ENCODE measurements around the gene CTR9. TPM values are rescaled to one million over a fixed set of nuclear protein-coding genes. Genes with fewer than 3 reads are reported as not detected.

The CTR9 gene
- total and polyA plus RNA-seq, 2 of the 13 experiments (the other 11 are each of a cell fraction or from before 2014, with no cell fraction given), result 6.6 to 22.1 TPM

DNA sequence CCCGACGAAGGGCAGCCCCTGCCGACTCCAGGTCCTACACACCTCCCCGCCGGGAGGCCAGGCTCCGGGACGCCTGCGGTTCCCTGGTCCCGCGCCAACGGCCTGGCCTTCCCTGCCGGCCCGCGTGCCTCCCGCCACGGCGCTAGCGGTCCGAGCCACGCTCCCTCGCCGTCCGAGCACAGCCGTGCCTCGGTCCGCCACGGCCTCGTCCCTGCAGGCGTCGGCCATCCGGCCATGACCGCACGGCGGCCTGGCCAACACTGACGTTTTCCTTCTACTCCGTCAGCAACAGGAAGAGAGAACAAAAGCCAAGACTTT lies 57.1 kb downstream of the CTR9 start (continued):
- TF ChIP-seq KDM5A (IDR thresholded peaks at IDR 0.05; ENCODE audit: borderline replicate concordance, low read length), result peak; percentile 89
- TF ChIP-seq, protein P1, sequence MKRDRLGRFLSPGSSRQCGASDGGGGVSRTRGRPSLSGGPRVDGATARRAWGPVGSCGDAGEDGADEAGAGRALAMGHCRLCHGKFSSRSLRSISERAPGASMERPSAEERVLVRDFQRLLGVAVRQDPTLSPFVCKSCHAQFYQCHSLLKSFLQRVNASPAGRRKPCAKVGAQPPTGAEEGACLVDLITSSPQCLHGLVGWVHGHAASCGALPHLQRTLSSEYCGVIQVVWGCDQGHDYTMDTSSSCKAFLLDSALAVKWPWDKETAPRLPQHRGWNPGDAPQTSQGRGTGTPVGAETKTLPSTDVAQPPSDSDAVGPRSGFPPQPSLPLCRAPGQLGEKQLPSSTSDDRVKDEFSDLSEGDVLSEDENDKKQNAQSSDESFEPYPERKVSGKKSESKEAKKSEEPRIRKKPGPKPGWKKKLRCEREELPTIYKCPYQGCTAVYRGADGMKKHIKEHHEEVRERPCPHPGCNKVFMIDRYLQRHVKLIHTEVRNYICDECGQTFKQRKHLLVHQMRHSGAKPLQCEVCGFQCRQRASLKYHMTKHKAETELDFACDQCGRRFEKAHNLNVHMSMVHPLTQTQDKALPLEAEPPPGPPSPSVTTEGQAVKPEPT (CRISPR knock-in tag; IDR thresholded peaks at IDR 0.05; ENCODE audit: low read depth), result no peak
- peak; percentile 99 for TF ChIP-seq AGO2 (optimal IDR thresholded peaks at IDR 0.05; ENCODE audit: low read depth, low read length)
- no peak for TF ChIP-seq KLF12 (CRISPR knock-in tag; IDR thresholded peaks at IDR 0.05; ENCODE audit: borderline replicate concordance)
- no peak for TF ChIP-seq MEF2D (CRISPR knock-in tag; IDR thresholded peaks at IDR 0.05)
- TF ChIP-seq, protein P2, sequence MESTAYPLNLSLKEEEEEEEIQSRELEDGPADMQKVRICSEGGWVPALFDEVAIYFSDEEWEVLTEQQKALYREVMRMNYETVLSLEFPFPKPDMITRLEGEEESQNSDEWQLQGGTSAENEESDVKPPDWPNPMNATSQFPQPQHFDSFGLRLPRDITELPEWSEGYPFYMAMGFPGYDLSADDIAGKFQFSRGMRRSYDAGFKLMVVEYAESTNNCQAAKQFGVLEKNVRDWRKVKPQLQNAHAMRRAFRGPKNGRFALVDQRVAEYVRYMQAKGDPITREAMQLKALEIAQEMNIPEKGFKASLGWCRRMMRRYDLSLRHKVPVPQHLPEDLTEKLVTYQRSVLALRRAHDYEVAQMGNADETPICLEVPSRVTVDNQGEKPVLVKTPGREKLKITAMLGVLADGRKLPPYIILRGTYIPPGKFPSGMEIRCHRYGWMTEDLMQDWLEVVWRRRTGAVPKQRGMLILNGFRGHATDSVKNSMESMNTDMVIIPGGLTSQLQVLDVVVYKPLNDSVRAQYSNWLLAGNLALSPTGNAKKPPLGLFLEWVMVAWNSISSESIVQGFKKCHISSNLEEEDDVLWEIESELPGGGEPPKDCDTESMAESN (CRISPR knock-in tag; conservative IDR thresholded peaks at IDR 0.05), result no peak
- TF ChIP-seq ZNF713 (CRISPR knock-in tag; IDR thresholded peaks at IDR 0.05), result 0 out of 2 replicates have a peak, but pooled peaks have one; percentile 63
- TF ChIP-seq, protein P3, sequence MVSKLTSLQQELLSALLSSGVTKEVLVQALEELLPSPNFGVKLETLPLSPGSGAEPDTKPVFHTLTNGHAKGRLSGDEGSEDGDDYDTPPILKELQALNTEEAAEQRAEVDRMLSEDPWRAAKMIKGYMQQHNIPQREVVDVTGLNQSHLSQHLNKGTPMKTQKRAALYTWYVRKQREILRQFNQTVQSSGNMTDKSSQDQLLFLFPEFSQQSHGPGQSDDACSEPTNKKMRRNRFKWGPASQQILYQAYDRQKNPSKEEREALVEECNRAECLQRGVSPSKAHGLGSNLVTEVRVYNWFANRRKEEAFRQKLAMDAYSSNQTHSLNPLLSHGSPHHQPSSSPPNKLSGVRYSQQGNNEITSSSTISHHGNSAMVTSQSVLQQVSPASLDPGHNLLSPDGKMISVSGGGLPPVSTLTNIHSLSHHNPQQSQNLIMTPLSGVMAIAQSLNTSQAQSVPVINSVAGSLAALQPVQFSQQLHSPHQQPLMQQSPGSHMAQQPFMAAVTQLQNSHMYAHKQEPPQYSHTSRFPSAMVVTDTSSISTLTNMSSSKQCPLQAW (CRISPR knock-in tag; IDR thresholded peaks at IDR 0.05), result no peak
- no peak for TF ChIP-seq FOSL2 (CRISPR knock-in tag; IDR thresholded peaks at IDR 0.05)
- no peak for TF ChIP-seq CCDC6 (CRISPR knock-in tag; IDR thresholded peaks at IDR 0.05)
- TF ChIP-seq NFKB2 (CRISPR knock-in tag; IDR thresholded peaks at IDR 0.05; ENCODE audit: borderline replicate concordance), result no peak
- peak; percentile 36; the same call in 1 of the 2 replicates for TF ChIP-seq KDM5B (CRISPR knock-in tag; IDR thresholded peaks at IDR 0.05; ENCODE audit: borderline replicate concordance)
- no peak for TF ChIP-seq HMG20A (CRISPR knock-in tag; IDR thresholded peaks at IDR 0.05; ENCODE audit: borderline replicate concordance)
- no peak for TF ChIP-seq ZNF75D (CRISPR knock-in tag; IDR thresholded peaks at IDR 0.05; ENCODE audit: borderline replicate concordance)
- TF ChIP-seq ZNF256 (CRISPR knock-in tag; conservative IDR thresholded peaks at IDR 0.05), result no peak
- no peak for TF ChIP-seq TCF7 (IDR thresholded peaks at IDR 0.05; ENCODE audit: low read depth)
- no peak for TF ChIP-seq MAFK (conservative IDR thresholded peaks at IDR 0.05 in 1 of 2, IDR thresholded peaks at IDR 0.05 in 1 of 2; ENCODE audit: low read length in 2 of 2)
- TF ChIP-seq KAT8 (CRISPR knock-in tag; IDR thresholded peaks at IDR 0.05), result no peak
- no peak for TF ChIP-seq ZNF556 (CRISPR knock-in tag; IDR thresholded peaks at IDR 0.05; ENCODE audit: borderline replicate concordance)
- peak; percentile 49 for TF ChIP-seq ZFY (CRISPR knock-in tag; IDR thresholded peaks at IDR 0.05)
- TF ChIP-seq ETV5 (CRISPR knock-in tag; IDR thresholded peaks at IDR 0.05; ENCODE audit: borderline replicate concordance), result no peak
- TF ChIP-seq SMAD1 (CRISPR knock-in tag; IDR thresholded peaks at IDR 0.05; ENCODE audit: borderline replicate concordance, low read depth), result no peak
- no peak for TF ChIP-seq ZNF644 (CRISPR knock-in tag; IDR thresholded peaks at IDR 0.05; ENCODE audit: low read depth)
- no peak for TF ChIP-seq ZNF674 (CRISPR knock-in tag; IDR thresholded peaks at IDR 0.05; ENCODE audit: low read depth)
- no peak for TF ChIP-seq ZNF549 (CRISPR knock-in tag; IDR thresholded peaks at IDR 0.05)
- peak; percentile 60; the same call in 1 of the 2 replicates for TF ChIP-seq ZC3H4 (CRISPR knock-in tag; IDR thresholded peaks at IDR 0.05; ENCODE audit: borderline replicate concordance)
- no peak; the same call in 1 of the 2 replicates for TF ChIP-seq ZNF891 (CRISPR knock-in tag; IDR thresholded peaks at IDR 0.05)
- no peak for TF ChIP-seq ZNF205 (CRISPR knock-in tag; IDR thresholded peaks at IDR 0.05)
- TF ChIP-seq GTF3A (CRISPR knock-in tag; conservative IDR thresholded peaks at IDR 0.05), result no peak
- TF ChIP-seq ZNF709 (CRISPR knock-in tag; IDR thresholded peaks at IDR 0.05), result no peak

All from HepG2 (cell line).